ENCODE results near the gene SLC25A6.
A peak's percentile ranks its signal among the peaks of the same experiment; 100 is the strongest.
"Not testable (repeated sequence)": the region's sequence is repeated elsewhere in the genome, so short reads cannot be mapped to it uniquely, and the experiment has no call there.

The SLC25A6 gene

DNA sequence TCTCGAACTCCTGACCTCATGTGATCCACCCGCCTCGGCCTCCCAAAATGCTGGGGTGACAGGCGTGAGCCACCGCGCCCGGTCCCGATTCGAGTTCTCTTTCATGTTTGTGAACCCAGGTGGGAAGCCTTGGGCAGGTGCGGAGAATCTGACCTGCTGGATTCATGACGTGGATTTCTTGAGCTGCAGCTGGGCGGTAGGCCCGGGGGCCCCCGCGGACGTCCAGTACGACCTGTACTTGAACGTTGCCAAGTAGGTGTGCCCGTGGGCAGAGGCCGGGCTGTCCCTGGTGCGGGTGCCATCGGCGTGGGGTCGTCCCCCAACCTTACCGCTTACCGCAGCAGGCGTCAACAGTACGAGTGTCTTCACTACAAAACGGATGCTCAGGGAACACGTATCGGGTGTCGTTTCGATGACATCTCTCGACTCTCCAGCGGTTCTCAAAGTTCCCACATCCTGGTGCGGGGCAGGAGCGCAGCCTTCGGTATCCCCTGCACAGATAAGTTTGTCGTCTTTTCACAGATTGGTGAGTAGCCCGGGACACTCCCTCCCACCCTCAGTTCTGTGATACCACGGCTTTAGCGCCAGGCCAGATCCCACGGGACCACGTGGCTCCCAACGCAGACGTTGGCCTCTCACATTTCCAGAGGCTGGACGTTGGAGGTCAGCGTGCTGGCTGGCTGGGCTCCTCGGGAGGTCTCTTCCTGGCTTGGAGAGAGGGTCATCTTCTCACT is 39.8 kb downstream of the SLC25A6 start:
- H3K27me3 ChIP-seq (ENCODE audit: control insufficient read depth in 1 of 2, insufficient read depth in 2 of 2, low read length in 2 of 2) = no peaks in the 10 kb centered on the region
- H3K9ac ChIP-seq (ENCODE audit: low read length in 2 of 2) = no peak overlapping the region
- H3K4me1 ChIP-seq (ENCODE audit: control insufficient read depth, insufficient read depth, low read length) = no peaks in the 10 kb centered on the region
- H3K9me3 ChIP-seq (ENCODE audit: control insufficient read depth in 2 of 2, low read length in 2 of 2) = peaks cover 0 to 5% of the 10 kb centered on the region in 2 donors
- peaks cover 0 to 4% of the 10 kb centered on the region in 2 donors for H3K36me3 ChIP-seq (ENCODE audit: control insufficient read depth in 2 of 2, insufficient read depth in 2 of 2, low read length in 2 of 2)
- no peak overlapping the region for H3K27ac ChIP-seq (ENCODE audit: low read length)
- H3K4me3 ChIP-seq (ENCODE audit: low read length in 2 of 2) = no peak overlapping the region

DNA sequence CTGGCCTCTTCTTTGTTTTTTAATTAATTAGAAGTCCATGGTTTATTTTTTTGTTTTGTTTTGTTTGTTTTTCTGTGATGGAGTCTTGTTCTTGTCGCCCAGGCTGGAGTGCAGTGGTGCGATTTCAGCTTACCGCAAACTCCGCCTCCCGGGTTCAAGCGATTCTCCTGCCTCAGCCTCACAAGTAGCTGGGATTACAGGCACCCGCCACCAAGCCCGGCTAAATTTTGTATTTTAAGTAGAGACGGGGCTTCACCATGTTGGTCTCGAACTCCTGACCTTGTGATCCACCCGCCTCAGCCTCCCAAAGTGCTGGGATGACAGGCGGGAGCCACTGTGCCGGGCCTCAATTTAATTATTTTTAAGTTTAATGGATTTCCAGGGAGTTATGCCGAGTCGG is 42.3 kb downstream of the SLC25A6 start:
- H3K27ac ChIP-seq (ENCODE audit: low read length); H3K9ac ChIP-seq (ENCODE audit: low read length in 2 of 2); H3K36me3 ChIP-seq (ENCODE audit: control insufficient read depth in 2 of 2, insufficient read depth in 2 of 2, low read length in 2 of 2); H3K9me3 ChIP-seq (ENCODE audit: control insufficient read depth in 2 of 2, low read length in 2 of 2); H3K4me1 ChIP-seq (ENCODE audit: control insufficient read depth, insufficient read depth, low read length); H3K27me3 ChIP-seq (ENCODE audit: control insufficient read depth in 1 of 2, insufficient read depth in 2 of 2, low read length in 2 of 2); H3K4me3 ChIP-seq (ENCODE audit: low read length in 2 of 2): not testable (repeated sequence)

DNA sequence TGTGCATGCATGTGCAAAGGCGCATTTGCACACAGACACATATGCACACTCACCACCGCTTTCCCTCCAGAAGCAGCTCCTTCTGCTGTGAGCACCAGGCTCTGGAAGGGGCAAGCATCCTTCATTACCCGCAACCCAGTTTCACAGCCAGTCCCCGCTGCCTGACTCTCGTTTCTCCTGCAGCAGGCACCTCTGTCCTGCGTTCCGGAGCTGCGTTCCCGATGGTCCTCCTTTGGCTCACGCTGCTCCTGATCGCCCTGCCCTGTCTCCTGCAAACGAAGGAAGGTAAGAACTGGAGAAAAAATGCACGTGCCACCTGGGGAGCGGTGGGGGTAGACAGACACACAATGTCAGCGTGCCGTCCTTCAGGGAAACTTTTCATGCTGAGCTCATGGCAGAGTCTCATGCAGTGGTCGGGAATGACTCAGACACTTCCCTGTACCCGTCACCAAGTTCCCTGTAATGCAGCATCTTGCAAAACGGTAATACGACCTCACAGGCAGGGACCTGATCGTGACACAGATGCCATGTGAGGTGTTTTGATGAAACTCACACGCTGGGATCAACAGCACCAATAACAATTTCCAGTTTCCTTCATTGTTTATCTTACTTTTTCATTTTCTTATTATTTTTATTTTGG is 50.2 kb downstream of the SLC25A6 start:
- H3K27me3 ChIP-seq (ENCODE audit: control insufficient read depth in 1 of 2, insufficient read depth in 2 of 2, low read length in 2 of 2) = no peaks in the 10 kb centered on the region
- H3K4me1 ChIP-seq (ENCODE audit: control insufficient read depth, insufficient read depth, low read length) = peaks cover 1% of the 10 kb centered on the region
- H3K9me3 ChIP-seq (ENCODE audit: control insufficient read depth in 2 of 2, low read length in 2 of 2) = no peaks in the 10 kb centered on the region
- H3K27ac ChIP-seq (ENCODE audit: low read length) = no peak overlapping the region
- H3K9ac ChIP-seq (ENCODE audit: low read length in 2 of 2) = no peak overlapping the region
- H3K4me3 ChIP-seq (ENCODE audit: low read length in 2 of 2) = no peak overlapping the region
- peaks cover 2 to 8% of the 10 kb centered on the region in 2 donors for H3K36me3 ChIP-seq (ENCODE audit: control insufficient read depth in 2 of 2, insufficient read depth in 2 of 2, low read length in 2 of 2)

DNA sequence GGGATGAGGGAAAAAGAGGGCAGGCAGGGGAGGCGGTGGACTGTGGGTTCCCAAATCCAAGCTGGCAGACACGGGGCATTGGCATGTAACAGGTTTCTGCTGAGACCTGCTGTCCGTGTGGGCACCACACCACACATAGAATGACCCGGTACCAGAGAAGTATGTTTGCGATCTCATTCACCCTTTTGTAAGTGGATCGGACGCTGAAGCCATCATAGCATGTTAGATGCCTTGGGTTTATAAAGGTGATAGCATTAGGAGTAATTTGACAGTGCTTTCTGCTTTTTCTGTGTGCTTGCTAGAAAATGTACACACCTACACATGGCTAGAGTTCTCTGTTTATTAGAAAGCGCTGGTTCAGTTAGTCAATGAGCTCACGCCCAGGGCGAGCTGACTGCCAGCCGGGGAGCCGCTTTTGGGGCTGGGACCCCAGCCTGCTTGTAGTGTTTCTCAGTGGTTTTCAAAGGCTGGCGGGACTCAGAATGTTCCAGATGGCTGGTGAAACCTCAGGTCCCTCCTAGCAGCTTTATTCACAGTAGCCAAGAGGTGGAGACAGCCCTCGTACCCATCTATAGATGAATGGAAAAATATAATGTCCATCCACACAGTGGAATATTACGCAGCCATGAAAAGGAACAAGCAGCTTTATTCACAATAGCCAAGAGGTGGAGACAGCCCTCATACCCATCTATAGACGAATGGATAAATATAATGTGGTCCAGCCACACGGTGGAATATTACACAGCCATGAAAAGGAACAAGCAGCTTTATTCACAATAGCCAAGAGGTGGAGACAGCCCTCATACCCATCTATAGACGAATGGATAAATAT is 54.7 kb downstream of the SLC25A6 start:
- Histone ChIP-seq H3K27ac (ENCODE audit: low read length) (peak overlapping the region; percentile 64), H3K4me3 (ENCODE audit: low read length in 2 of 2) (peak overlapping the region; percentile 44 to 82), H3K9me3 (ENCODE audit: control insufficient read depth in 2 of 2, low read length in 2 of 2) (no peaks in the 10 kb centered on the region), H3K27me3 (ENCODE audit: control insufficient read depth in 1 of 2, insufficient read depth in 2 of 2, low read length in 2 of 2) (no peaks in the 10 kb centered on the region), H3K9ac (ENCODE audit: low read length in 2 of 2) (peak overlapping the region; percentile 47 to 82), H3K36me3 (ENCODE audit: control insufficient read depth in 2 of 2, insufficient read depth in 2 of 2, low read length in 2 of 2) (peaks cover 2 to 8% of the 10 kb centered on the region in 2 donors), H3K4me1 (ENCODE audit: control insufficient read depth, insufficient read depth, low read length) (peaks cover 6% of the 10 kb centered on the region)

DNA sequence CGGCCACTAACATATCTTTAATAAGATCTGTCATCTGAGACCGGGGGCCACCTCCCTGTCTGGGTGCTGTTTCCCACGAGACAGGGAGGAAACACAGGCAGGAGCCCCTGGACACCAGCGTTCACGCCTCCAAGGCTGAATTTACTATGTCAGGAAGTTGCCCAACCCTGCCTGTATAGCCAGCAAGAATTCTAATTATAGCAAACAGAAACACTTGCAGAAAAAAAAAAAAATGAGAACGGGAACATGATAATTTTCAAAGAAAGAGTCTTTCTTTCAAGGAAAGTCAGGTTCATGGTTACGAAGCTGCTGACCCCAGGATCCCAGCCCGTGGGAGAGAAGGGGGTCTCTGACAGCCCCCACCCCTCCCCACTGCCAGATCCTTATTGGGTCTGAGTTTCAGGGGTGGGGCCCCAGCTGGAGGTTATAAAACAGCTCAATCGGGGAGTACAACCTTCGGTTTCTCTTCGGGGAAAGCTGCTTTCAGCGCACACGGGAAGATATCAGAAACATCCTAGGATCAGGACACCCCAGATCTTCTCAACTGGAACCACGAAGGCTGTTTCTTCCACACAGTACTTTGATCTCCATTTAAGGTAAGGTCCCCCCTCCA is 55.5 kb downstream of the SLC25A6 start, which contains the start of gene IL3RA:
Gene IL3RA, plus strand, starts transcription at position 455 of the 613 bp plus-strand sequence. CDS start 4,981 bp downstream, outside the sequence.
- Histone ChIP-seq H3K4me1 (ENCODE audit: control insufficient read depth, insufficient read depth, low read length) (peaks cover 6% of the 10 kb centered on the region), H3K4me3 (ENCODE audit: low read length in 2 of 2) (peak within 1 kb of the TSS; percentile 44 to 82), H3K36me3 (ENCODE audit: control insufficient read depth in 2 of 2, insufficient read depth in 2 of 2, low read length in 2 of 2) (peaks cover 0 to 3% of the 10 kb centered on the region in 2 donors), H3K27me3 (ENCODE audit: control insufficient read depth in 1 of 2, insufficient read depth in 2 of 2, low read length in 2 of 2) (no peaks in the 10 kb centered on the region), H3K9me3 (ENCODE audit: control insufficient read depth in 2 of 2, low read length in 2 of 2) (no peaks in the 10 kb centered on the region), H3K27ac (ENCODE audit: low read length) (peak within 1 kb of the TSS; percentile 64), H3K9ac (ENCODE audit: low read length in 2 of 2) (peak within 1 kb of the TSS; percentile 47 to 82)

Data from stomach smooth muscle (tissue), 2 donors.